H9 (cell line): ENCODE data around the gene PPM1H. TPM values are rescaled to one million over a fixed set of nuclear protein-coding genes. Genes with fewer than 3 reads are reported as not detected.

Source experiments
- DNase-seq: peaks from one replicate; pipeline ENCODE4 v3.0.0-alpha.2; 2017
- H2AFZ ChIP-seq: one replicate; pipeline ENCODE4 v1.6.1; 2013; ENCODE audit warnings: mild to moderate bottlenecking, low read length, control low read depth, moderate library complexity
- H2AK5ac ChIP-seq: 2 replicates; pipeline ENCODE4 v1.6.1; 2013; ENCODE audit warnings: low read length, control low read depth, mixed read lengths; ENCODE audit not compliant: insufficient read length
- H2BK120ac ChIP-seq: one replicate; pipeline ENCODE4 v1.6.1; 2013; ENCODE audit warnings: low read depth, mild to moderate bottlenecking, low read length, control low read depth, inconsistent platforms; ENCODE audit not compliant: poor library complexity, severe bottlenecking
- H2BK12ac ChIP-seq: 2 replicates; pipeline ENCODE4 v1.6.1; 2013; ENCODE audit warnings: low read length, control low read depth, mixed read lengths, low read depth; ENCODE audit not compliant: insufficient read length
- H2BK15ac ChIP-seq: 2 replicates; pipeline ENCODE4 v1.6.1; 2013; ENCODE audit warnings: low read depth, low read length, control low read depth
- H2BK20ac ChIP-seq: one replicate; pipeline ENCODE4 v1.6.1; 2013; ENCODE audit warnings: low read depth, mild to moderate bottlenecking, low read length, control low read depth, inconsistent platforms; ENCODE audit not compliant: poor library complexity, severe bottlenecking
- H2BK5ac ChIP-seq: 2 replicates; pipeline ENCODE4 v1.6.1; 2013; ENCODE audit warnings: low read length, control low read depth, mixed read lengths; ENCODE audit not compliant: insufficient read length
- H3K14ac ChIP-seq: 2 replicates; pipeline ENCODE4 v1.6.1; 2013; ENCODE audit warnings: low read length, control low read depth; ENCODE audit not compliant: insufficient read depth
- H3K18ac ChIP-seq: 2 replicates; pipeline ENCODE4 v1.6.1; 2013; ENCODE audit warnings: low read depth, mild to moderate bottlenecking, mixed read lengths, low read length, control low read depth; ENCODE audit not compliant: insufficient read length
- H3K23ac ChIP-seq: 2 replicates; pipeline ENCODE4 v1.6.1; 2013; ENCODE audit warnings: low read length, control low read depth, mixed read lengths, low read depth; ENCODE audit not compliant: insufficient read length
- H3K23me2 ChIP-seq: 2 replicates; pipeline ENCODE4 v1.6.1; 2013; ENCODE audit warnings: low read depth, mild to moderate bottlenecking, mixed read lengths, low read length, control low read depth; ENCODE audit not compliant: insufficient read length, poor library complexity, severe bottlenecking
- H3K27ac ChIP-seq: 2 replicates; pipeline ENCODE4 v1.5.1; 2013; ENCODE audit warnings: low read length, control low read depth, mixed read lengths, low read depth; ENCODE audit not compliant: insufficient read length
- H3K27me3 ChIP-seq: 2 replicates; pipeline ENCODE4 v1.6.1; 2013; ENCODE audit warnings: low read length, control low read depth, inconsistent platforms; ENCODE audit not compliant: insufficient read depth
- H3K4ac ChIP-seq: 2 replicates; pipeline ENCODE4 v1.6.1; 2013; ENCODE audit warnings: low read depth, mild to moderate bottlenecking, control low read depth, inconsistent platforms, low read length, moderate library complexity
- H3K4me1 ChIP-seq: 2 replicates; pipeline ENCODE4 v1.6.1; 2013; ENCODE audit warnings: low read length, control low read depth, inconsistent platforms; ENCODE audit not compliant: insufficient read depth
- H3K4me2 ChIP-seq: 2 replicates; pipeline ENCODE4 v1.6.1; 2013; ENCODE audit warnings: low read length, control low read depth, mixed read lengths; ENCODE audit not compliant: insufficient read length, insufficient read depth
- H3K56ac ChIP-seq: 2 replicates; pipeline ENCODE4 v1.6.1; 2013; ENCODE audit warnings: low read depth, mild to moderate bottlenecking, mixed read lengths, low read length, control low read depth; ENCODE audit not compliant: insufficient read length
- H3K79me1 ChIP-seq: 2 replicates; pipeline ENCODE4 v1.6.1; 2013; ENCODE audit warnings: low read depth, mild to moderate bottlenecking, moderate library complexity, low read length, control low read depth, inconsistent platforms; ENCODE audit not compliant: insufficient read depth, poor library complexity, severe bottlenecking
- H3K79me2 ChIP-seq: 2 replicates; pipeline ENCODE4 v1.6.1; 2013; ENCODE audit warnings: low read length, control low read depth, inconsistent platforms; ENCODE audit not compliant: insufficient read depth
- H3K9ac ChIP-seq: 2 replicates; pipeline ENCODE4 v1.6.1; 2013; ENCODE audit warnings: low read length, control low read depth, mixed read lengths; ENCODE audit not compliant: insufficient read length; ENCODE audit errors: extremely low read depth
- H3K9me3 ChIP-seq: one replicate; pipeline ENCODE4 v1.6.1; 2013; ENCODE audit warnings: low read depth, low read length, inconsistent platforms; ENCODE audit not compliant: control insufficient read depth
- H3T11ph ChIP-seq: one replicate; pipeline ENCODE4 v1.6.1; 2013; ENCODE audit warnings: mild to moderate bottlenecking, low read length, control low read depth, inconsistent platforms
- H4K20me1 ChIP-seq: one replicate; pipeline ENCODE4 v1.6.1; 2013; ENCODE audit not compliant: control insufficient read depth, insufficient read length, insufficient read depth
- H4K5ac ChIP-seq: 2 replicates; pipeline ENCODE4 v1.6.1; 2013; ENCODE audit warnings: low read depth, mild to moderate bottlenecking, mixed read lengths, low read length, control low read depth; ENCODE audit not compliant: insufficient read length
- H4K8ac ChIP-seq: replicated peaks from 2 replicates; pipeline ENCODE4 v1.6.1; 2013; ENCODE audit warnings: low read length, control low read depth, mixed read lengths, low read depth; ENCODE audit not compliant: insufficient read length
- H4K91ac ChIP-seq: 2 replicates; pipeline ENCODE4 v1.6.1; 2013; ENCODE audit warnings: low read depth, mild to moderate bottlenecking, moderate library complexity, mixed read lengths, low read length, control low read depth; ENCODE audit not compliant: insufficient read length
- H3K27ac Mint-ChIP-seq, 3 experiments: 2 replicates in 2 of 3; 3 replicates in 1 of 3; pipeline ENCODE4 v1.8.0; 2020 to 2021; ENCODE audit warnings: mixed read lengths in 3 of 3, mild to moderate bottlenecking in 1 of 3, moderate library complexity in 1 of 3
- H3K27me3 Mint-ChIP-seq: 2 replicates; pipeline ENCODE4 v1.8.0; 2021; ENCODE audit warnings: low read depth, mild to moderate bottlenecking, moderate library complexity, mixed read lengths
- H3K36me3 Mint-ChIP-seq, 3 experiments: 2 replicates in 2 of 3; 3 replicates in 1 of 3; pipeline ENCODE4 v1.8.0; 2020 to 2021; ENCODE audit warnings: low read depth in 3 of 3, mixed read lengths in 3 of 3; ENCODE audit not compliant: insufficient read depth in 1 of 3
- H3K4me1 Mint-ChIP-seq, 2 experiments: 2 replicates each; pipeline ENCODE4 v1.8.0; 2020; ENCODE audit warnings: mixed read lengths in 2 of 2
- H3K4me3 Mint-ChIP-seq, 2 experiments: 2 replicates in 1 of 2; 3 replicates in 1 of 2; pipeline ENCODE4 v1.8.0; 2020 to 2021; ENCODE audit warnings: mild to moderate bottlenecking in 2 of 2, mixed read lengths in 2 of 2, moderate library complexity in 1 of 2
- H3K9me3 Mint-ChIP-seq, 2 experiments: 2 replicates in 1 of 2; 3 replicates in 1 of 2; pipeline ENCODE4 v1.8.0; 2020; ENCODE audit warnings: mild to moderate bottlenecking in 2 of 2, mixed read lengths in 2 of 2, moderate library complexity in 1 of 2
- WGBS: extraction: QIAGEN DNeasy Blood & Tissue Kit; methylation state at CpG from one replicate; pipeline ENCODE4 v1.1.7; 2013; ENCODE audit warnings: missing lambda C conversion rate, low lambda C conversion rate, mixed read lengths; ENCODE audit not compliant: insufficient read length; ENCODE audit errors: extremely low coverage; 5-methylcytosine and 5-hydroxymethylcytosine counted together
- total RNA-seq: library from RNA; stranded (reverse); gene quantifications from 2 replicates; pipeline ENCODE4 v1.2.1, GENCODE V29; 2021
- TF ChIP-seq, protein P1 (sequence below): fragments of 200-600 bp; sonication (generic); conservative IDR thresholded peaks from 3 replicates; pipeline ENCODE4 v1.8.0; 2021; ENCODE audit warnings: antibody characterized with exemption, mild to moderate bottlenecking

PPM1H gene
- total RNA-seq, 1 experiment from 2014 or later: 22.1 TPM

- no peak overlapping the region for H2AFZ ChIP-seq
- Mint-ChIP-seq H3K4me3 (no peak overlapping the region), H3K27ac (no peak overlapping the region; a peak in 1 of 7 replicates), H3K9me3 (no peaks in the 10 kb centered on the region), H3K4me1 (peaks cover 36 to 37% of the 10 kb centered on the region in 2 experiments), H3K27me3 (no peaks in the 10 kb centered on the region), H3K36me3 (peaks cover 4 to 9% (median 7%) of the 10 kb centered on the region in 3 experiments; a peak in 3 of 7 replicates)
- no peak overlapping the region for H3K9ac ChIP-seq
- no peaks in the 10 kb centered on the region for H3K79me2 ChIP-seq
- H4K8ac ChIP-seq: no peak overlapping the region
- H2BK20ac ChIP-seq: no peak overlapping the region
- H3K14ac ChIP-seq: no peak overlapping the region
- H3T11ph ChIP-seq: no peak overlapping the region
- H3K4me2 ChIP-seq: no peak overlapping the region
- H3K4me1 ChIP-seq: peaks cover 6% of the 10 kb centered on the region; the same call in 1 of the 2 replicates
- no CpG with 5 or more reads among the region's 11 CpGs for WGBS
- no peaks in the 10 kb centered on the region for H3K27me3 ChIP-seq
- no peaks in the 10 kb centered on the region for H4K20me1 ChIP-seq
- H2BK5ac ChIP-seq: no peak overlapping the region
- DNase-seq: no peak
- H3K56ac ChIP-seq: no peak overlapping the region
- H3K18ac ChIP-seq: no peak overlapping the region
- H3K23me2 ChIP-seq: no peaks in the 10 kb centered on the region
- no peak overlapping the region for H2BK15ac ChIP-seq
- H3K9me3 ChIP-seq: no peaks in the 10 kb centered on the region
- TF ChIP-seq, protein P1, sequence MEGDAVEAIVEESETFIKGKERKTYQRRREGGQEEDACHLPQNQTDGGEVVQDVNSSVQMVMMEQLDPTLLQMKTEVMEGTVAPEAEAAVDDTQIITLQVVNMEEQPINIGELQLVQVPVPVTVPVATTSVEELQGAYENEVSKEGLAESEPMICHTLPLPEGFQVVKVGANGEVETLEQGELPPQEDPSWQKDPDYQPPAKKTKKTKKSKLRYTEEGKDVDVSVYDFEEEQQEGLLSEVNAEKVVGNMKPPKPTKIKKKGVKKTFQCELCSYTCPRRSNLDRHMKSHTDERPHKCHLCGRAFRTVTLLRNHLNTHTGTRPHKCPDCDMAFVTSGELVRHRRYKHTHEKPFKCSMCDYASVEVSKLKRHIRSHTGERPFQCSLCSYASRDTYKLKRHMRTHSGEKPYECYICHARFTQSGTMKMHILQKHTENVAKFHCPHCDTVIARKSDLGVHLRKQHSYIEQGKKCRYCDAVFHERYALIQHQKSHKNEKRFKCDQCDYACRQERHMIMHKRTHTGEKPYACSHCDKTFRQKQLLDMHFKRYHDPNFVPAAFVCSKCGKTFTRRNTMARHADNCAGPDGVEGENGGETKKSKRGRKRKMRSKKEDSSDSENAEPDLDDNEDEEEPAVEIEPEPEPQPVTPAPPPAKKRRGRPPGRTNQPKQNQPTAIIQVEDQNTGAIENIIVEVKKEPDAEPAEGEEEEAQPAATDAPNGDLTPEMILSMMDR: no peak
- no peak overlapping the region for H2BK12ac ChIP-seq
- H3K79me1 ChIP-seq: no peaks in the 10 kb centered on the region
- no peak overlapping the region for H3K4ac ChIP-seq
- no peak overlapping the region for H3K23ac ChIP-seq
- H2BK120ac ChIP-seq: no peak overlapping the region
- H4K91ac ChIP-seq: no peak overlapping the region
- H3K27ac ChIP-seq: no peak overlapping the region
- H2AK5ac ChIP-seq: no peak overlapping the region
- H4K5ac ChIP-seq: no peak overlapping the region
Measured at GRCh38 chr12:62737188-62737587, 197.8 kb downstream of the PPM1H start.
